Renal pelvis (tissue), 4 donors: ENCODE results near the gene SLC37A3. TPM values are rescaled to one million over a fixed set of nuclear protein-coding genes. Genes with fewer than 3 reads are reported as not detected.
A peak's percentile ranks its signal among the peaks of the same experiment; 100 is the strongest.
"Not testable (repeated sequence)": the region's sequence is repeated elsewhere in the genome, so short reads cannot be mapped to it uniquely, and the experiment has no call there.

ENCODE experiments used
- DNase-seq: peaks from one replicate; pipeline ENCODE4 v3.0.0-alpha.2; 2013
- polyA plus RNA-seq, 3 donors: library from polyadenylated mRNA; unstranded; fragments of 120-200 nt; gene quantifications; one replicate each; pipeline ENCODE4 v1.2.1, GENCODE V29; 2013; ENCODE audit not compliant: insufficient read length in 3 of 3

The SLC37A3 gene
- polyA plus RNA-seq, 3 donors, result 48.1 to 64.5 (median 60.4) TPM

GRCh38 chr7:140358024-140358411 lies 40.3 kb downstream of the SLC37A3 start:
- DNase-seq, result no peak

- DNase-seq, result no peak
These were observed 48.3 kb downstream of the SLC37A3 start for GRCh38 chr7:140350056-140350455.

DNA sequence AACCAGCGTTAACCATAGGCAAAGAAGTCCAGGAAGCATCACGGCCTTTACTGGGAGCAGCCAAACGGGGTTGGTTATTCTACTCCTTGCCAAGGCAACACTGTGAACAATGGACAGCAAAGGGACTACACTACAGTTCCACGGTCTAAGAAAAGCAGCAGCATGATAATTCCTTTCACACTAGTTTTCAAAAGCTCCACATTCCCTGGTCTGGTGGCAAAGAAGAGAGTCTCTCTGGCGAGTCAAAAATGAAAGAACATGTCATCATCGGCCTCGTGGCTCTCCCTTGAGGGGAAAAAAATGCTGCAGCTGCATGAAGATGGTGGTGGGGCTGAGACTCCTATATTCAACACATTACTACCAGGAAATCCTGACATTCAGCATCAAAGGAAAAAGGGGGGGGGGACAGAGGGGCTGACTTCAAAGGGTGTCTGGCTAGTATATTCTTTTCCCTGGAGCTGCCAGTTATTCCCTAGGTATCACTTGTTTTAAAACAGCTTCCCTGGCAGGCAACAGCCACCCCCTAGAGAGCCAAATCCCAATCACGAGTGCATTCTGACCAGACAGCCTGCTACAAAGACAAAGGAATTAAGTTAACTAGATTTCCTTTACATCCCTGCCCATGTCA lies 49.1 kb downstream of the SLC37A3 start:
- no peak for DNase-seq

DNA sequence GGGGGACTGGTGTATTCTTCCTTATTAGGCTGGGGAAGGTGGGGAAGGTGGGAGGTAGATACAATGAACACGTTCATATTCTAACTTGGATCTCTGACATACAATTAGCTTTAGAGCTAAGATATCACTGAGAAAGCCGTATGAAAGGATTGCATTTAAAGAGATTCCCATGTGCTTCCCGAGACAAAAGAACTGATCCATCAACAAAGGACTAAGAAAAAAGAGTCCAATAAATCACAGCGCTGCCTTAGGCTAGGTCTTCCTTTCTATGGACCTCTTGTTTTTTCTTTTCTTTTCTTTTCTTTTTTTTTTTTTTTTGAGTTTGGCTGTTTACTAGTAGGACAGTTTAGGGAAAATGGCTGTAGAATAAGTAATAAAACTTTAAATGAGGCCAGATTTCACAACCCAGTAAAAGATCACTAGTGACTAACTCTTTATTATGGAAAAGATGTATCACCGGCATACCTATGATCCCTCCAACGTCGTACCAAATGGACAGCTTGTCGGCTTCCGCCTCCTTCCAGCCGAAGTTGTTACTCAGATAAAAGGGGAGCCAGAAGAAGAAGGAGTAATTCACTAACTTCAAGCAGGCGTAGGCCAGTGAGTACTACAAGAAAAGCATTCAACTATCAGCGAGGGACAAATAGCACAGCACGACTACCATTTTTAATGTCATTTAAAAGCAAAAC lies 50.0 kb downstream of the SLC37A3 start:
- no peak for DNase-seq

DNA sequence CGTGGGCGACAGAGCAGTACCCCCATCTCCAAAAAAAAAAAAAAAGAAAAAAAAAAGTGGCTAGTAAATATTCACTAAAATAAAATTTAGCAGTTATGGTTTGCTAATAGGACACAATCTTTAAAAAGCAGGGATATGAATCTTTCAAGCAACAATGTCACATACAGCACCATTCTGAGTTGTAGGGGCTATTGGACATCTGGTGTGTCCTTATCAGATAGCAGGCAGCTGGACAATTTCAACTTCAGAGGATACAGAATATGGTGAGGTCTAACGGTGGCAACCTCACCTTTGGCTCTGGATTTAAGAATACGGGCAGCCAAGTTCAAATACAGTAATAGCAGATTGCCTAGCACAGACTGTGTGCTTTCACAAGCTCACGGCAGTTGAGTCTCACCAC lies 51.1 kb downstream of the SLC37A3 start:
- DNase-seq, result no peak

- DNase-seq, result no peak
These were observed 52.9 kb downstream of the SLC37A3 start for GRCh38 chr7:140345426-140345825.

- no peak for DNase-seq
These were observed 55.4 kb downstream of the SLC37A3 start for GRCh38 chr7:140342727-140343514.

- not testable (repeated sequence) for DNase-seq
These were observed 59.4 kb downstream of the SLC37A3 start for GRCh38 chr7:140338959-140339358.

- no peak for DNase-seq
These were observed 63.8 kb downstream of the SLC37A3 start for GRCh38 chr7:140334341-140335057.

DNA sequence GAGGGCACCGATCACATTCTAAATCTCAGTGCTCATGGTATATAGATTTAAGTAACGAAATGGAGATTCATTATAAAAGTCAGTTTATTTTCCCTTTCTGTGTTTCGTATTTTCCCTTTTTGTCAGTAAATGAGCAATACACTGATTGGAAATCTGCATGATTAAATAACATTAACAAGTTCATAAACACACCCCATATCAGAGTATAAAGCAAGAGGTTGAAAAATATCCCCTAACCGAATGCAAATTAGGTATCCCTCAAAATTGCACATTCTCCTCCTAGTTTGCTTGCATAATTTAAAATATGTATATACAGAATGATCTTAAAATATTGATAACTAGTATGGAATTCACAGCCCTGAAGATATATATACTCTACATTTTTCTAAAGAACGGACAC lies 64.6 kb downstream of the SLC37A3 start:
- DNase-seq, result no peak

DNA sequence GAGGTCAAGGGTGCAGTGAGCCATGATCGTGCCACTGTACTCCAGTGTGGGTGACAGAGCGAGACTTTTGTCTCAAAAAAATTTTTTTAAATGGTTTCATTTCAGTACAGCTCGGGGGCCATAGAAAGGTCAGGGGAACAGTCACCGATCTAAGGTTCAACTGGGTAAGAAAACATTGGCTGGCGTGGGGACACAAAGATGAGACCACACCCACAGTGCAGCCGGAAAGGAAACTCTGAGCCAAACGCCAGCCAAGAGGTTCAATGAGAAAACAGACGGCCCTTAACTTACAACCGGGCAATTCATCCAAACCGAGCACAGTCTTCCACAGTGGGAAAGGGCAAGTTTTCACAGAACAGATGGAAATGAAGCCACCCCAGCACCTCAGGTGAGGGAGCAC lies 65.1 kb downstream of the SLC37A3 start:
- no peak for DNase-seq

DNA sequence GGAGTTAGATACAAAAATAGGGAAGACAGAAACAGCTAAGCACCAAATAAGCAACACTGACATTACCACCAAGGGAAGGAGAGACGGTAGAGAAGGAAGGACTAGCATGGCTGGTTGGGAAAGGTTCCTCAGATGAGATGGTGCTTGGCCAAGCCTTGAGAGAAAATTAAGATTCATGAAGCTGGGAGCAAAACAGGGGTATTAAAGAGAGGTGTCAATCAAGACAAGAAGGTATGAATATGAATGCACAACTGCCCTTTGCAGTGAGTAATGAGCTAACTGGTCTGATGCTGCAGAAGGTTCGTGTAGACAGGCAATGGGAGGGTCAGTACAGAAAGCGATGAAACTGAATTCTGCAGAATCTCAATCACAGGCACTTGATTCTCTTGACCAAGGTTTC lies 67.7 kb downstream of the SLC37A3 start:
- no peak for DNase-seq

DNA sequence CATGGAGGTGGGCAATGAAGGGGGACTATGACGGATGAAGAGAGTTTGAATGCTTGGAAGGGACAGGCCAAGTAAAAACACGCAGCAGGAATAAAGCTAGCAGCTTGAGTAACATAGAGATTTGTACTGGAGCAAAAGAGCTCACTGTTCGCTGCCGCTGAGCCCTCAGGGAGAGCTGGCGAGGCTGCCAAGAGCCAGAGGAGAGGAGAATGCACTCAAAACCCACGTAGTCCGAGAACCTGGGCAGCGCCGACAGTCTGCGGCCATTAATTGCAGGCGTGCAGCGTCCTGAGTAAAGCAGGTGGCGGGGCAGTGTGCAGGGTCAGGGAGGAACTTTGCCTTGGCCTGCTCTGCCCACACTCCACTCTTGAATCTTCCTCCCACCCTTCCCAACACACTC lies 68.2 kb downstream of the SLC37A3 start:
- no peak for DNase-seq

GRCh38 chr7:140327261-140327661 lies 71.1 kb downstream of the SLC37A3 start:
- no peak for DNase-seq

GRCh38 chr7:140326116-140326928 lies 72.0 kb downstream of the SLC37A3 start:
- peak; percentile 69 for DNase-seq

DNA sequence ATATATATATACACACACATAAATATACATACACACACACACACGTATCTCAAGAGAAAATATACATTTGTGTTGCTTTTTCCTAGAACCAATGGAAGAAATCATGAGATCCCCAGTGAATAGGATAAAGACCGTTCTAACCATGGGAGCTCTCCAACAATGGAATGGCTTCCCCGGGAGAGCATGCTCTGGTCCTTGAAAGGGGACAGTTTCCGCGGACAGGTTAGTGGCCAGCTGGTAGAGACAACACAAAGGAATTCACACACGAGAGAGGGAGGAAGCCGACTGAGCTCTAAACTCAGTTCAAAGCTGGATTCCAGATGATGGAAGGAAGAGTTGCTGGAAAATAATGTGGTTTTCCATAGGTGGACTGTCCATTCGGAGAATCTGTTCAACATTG lies 72.7 kb downstream of the SLC37A3 start:
- no peak for DNase-seq

GRCh38 chr7:140324714-140325113 lies 73.6 kb downstream of the SLC37A3 start:
- no peak for DNase-seq

DNA sequence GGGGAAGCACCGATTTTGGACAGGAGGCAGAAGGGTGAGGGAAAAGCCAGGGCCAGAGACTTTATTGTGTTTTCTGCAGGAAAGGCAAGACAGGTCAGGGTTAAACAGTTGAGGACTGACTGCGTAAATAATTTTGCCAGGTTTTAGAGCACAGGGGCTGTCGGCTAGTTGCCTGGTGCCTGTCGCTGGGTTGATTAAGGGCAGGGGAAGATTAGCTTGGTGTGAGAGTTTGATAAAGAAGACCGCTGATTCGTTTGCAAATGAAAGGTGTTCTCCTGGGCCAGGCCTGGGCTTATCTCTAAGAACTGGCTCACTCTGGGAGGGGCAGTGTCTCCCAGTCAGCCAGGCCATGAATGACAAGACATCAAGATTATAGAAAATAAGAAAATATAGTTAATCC lies 75.6 kb downstream of the SLC37A3 start:
- DNase-seq, result no peak

GRCh38 chr7:140320078-140320477 lies 78.3 kb downstream of the SLC37A3 start:
- DNase-seq, result not testable (repeated sequence)

DNA sequence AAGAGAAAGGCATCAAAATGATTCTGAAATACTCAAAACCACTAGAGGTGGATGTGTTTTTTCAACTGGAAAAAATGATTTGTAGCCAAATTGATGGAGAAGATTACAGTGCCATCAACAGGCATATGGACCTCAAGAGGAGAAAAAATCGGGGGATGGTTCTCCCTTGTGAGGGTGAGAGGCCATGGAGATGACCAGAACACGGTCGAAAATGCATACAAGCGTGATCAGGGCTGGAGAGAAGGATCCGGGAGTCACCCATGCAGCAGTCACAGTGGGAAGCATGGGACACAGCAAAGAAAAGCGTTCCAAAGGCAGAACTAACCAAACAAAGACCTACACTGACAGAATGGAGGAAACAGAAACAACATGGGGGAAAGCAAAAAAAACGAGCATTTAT lies 80.3 kb downstream of the SLC37A3 start:
- no peak for DNase-seq

DNA sequence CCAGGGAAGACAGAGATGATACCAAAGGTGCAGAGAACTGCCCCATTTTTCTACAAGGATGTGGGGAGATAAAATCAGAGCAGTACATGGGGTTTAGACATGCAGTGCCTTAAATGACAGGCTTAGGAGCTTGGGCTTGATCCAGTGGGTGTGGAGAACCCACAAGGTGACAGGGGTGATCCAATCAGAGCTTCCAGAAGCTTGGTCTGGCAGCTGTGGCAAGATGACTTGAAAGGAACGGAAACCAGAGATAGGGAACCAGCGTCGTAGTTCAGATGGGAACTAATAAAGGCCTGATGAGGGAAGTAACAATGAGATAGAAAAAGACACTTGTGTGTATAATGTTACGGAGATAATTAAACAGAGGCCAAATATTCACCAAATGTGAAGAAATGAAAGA lies 80.7 kb downstream of the SLC37A3 start:
- no peak for DNase-seq
